Panc1 (cell line): ENCODE measurements around the gene OR1E1.

Experiments
- CTCF ChIP-seq: fragments of 450-650 bp; IDR thresholded peaks from 2 replicates; pipeline ENCODE4 v1.5.1; 2017; ENCODE audit warnings: mild to moderate bottlenecking
- POLR2AphosphoS5 ChIP-seq: IDR thresholded peaks from 2 replicates; pipeline ENCODE4 v1.6.1; 2012; ENCODE audit warnings: mild to moderate bottlenecking, low read depth, low read length, moderate library complexity
- REST ChIP-seq, 2 experiments: IDR thresholded peaks; 2 replicates each; pipeline ENCODE4 v1.6.1; 2011 to 2012; ENCODE audit warnings: low read depth in 2 of 2, control low read depth in 1 of 2, low read length in 1 of 2, mild to moderate bottlenecking in 1 of 2, moderate library complexity in 1 of 2; ENCODE audit not compliant: insufficient read depth in 1 of 2

GRCh38 chr17:3385869-3386816 lies 12.1 kb downstream of the OR1E1 start, which contains the start of gene OR3A2:
- no peak for TF ChIP-seq CTCF
- TF ChIP-seq REST (IDR thresholded peaks at IDR 0.05; ENCODE audit: insufficient read depth in 1 of 2, low read depth in 2 of 2, low read length in 1 of 2) = no peak
- TF ChIP-seq POLR2AphosphoS5 = no peak
